Raji (cell line): Measurements from ENCODE around the gene LRRC4B.
A peak's percentile ranks its signal among the peaks of the same experiment; 100 is the strongest.

Experiments used
- POLR2A ChIP-seq: IDR thresholded peaks from 2 replicates; pipeline ENCODE4 v1.6.1; 2011; ENCODE audit warnings: low read depth, low read length, control low read depth; ENCODE audit not compliant: insufficient read depth

The LRRC4B gene

DNA sequence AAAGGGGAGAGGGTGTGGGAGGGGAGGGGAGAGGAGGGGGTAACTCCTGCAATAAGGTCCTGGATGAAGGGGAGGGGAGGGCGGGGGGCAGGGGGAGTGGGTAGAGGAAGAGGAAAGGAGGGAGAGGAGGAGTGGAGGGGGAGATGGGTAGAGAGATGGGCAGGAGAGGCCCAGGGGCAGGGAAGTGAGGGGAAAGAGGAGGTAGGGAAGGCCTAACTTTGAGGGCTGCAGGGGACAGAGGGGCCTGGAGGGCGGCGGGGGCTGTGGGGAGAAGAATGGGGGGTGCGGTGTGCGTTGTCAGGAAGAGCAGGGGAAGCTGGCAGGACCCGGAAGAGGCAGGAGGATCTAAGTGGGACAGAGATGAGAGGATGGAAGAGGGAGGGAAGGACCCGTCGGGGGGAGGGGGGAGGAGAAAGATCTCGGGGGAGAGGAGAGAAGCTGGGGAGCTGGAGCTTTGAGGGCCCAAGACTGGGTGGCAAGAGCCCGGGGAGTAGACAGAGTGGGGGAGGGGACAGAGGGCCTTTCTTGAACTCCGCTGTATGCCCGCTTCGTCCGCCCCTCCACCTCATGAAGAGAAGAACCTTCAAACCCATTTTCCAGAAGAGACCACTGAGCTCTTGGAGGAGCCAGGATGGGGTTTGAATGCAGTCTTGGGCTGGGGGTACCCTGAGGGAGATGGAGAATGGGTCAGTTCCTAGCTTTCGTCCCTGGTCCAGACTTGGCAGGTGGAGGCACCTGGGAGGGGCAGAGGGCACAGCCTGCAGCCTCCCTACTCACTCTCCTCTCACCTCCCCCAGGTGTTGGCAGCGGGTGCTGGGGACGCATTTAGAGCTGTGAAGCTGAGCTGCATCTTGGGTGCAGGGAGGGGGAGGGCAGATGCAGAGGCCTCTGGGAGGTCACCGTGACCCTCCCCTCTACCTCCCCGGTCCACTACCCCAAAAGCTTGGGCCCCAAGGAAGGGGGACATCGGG, 778 bp upstream of the LRRC4B start:
- TF ChIP-seq POLR2A = no peak

- TF ChIP-seq POLR2A = no peak
Observed at GRCh38 chr19:50567052-50567841, 988 bp downstream of the LRRC4B start.

GRCh38 chr19:50565984-50566903, 2.0 kb downstream of the LRRC4B start:
- no peak for TF ChIP-seq POLR2A

GRCh38 chr19:50564229-50565105, 3.8 kb downstream of the LRRC4B start:
- no peak for TF ChIP-seq POLR2A

DNA sequence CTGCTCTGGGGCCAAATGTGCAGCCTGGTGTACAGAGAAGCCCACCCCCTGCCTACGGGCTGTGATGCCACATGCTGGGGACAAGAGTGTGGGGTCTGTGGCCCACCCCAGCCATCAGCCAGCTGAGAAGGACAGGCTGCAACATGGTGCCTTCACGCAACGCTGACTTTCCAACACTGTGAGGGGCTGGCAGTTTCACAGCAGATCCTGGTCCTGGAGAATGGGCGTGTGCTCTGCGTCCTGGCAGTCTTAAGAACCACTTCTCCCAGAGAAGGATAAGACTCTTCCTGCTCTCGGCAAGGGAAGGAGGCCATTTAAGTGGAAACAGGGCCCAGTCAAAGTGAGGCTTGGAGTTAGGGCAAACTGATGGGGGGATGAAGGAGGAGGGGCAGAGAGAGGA, 4.6 kb downstream of the LRRC4B start:
- TF ChIP-seq POLR2A = no peak

- TF ChIP-seq POLR2A = no peak
Observed at GRCh38 chr19:50562996-50563395, 5.2 kb downstream of the LRRC4B start.

DNA sequence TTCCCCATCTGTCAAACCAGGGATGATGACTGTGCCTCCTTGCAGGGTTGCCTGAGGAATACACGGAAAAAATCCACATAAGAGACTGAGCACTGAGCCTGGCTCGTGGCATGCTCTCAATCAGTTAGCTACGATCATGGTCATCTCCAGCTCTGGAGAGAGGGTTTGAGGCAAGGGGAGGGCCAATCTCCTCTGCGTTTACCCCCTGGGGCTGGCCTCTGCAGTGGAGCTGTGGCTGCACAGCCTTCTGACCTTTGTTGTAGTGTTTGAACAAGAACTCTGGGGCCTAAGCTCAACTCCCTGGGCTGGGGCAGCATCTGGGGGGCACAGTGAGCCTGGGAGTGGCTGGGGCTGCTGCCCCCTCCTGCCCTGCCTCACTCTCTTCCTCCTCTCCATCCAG, 5.9 kb downstream of the LRRC4B start:
- TF ChIP-seq POLR2A = no peak

DNA sequence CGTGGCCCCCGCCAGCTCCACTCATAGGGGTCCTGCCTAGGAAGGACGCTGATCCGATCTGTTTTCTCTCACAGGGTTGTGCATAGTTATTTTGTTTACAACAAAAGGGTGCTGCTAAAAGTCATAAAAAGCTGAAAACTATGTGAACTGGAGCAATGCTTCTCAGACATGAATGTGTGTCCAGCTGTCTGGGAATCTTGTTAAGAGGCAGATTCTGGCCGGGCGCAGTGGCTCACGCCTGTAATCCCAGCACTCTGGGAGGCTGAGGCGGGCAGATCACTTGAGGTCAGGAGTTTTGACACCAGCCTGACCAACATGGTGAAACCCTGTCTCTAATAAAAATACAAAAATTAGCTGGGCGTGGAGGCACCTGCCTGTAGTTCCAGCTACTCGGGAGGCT, 8.6 kb downstream of the LRRC4B start:
- TF ChIP-seq POLR2A = no peak

DNA sequence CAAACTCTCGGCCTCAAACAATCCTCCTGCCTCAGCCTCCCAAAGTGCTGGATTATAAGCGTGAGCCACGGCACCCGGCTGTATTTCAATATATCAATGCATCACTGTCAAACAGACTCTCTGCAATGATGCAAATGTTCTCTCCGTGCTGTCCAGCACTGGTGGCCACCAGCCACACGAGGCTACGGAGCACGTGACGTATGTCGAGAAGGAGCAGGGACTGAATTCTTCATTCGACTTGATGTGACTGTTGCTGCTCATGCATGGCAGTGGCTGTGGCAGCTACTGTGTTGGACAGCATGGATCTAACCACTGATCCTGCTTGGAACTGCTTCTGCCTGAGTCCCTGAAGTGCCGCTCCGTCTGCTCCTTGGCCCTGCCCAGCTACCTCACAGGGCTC, 9.8 kb downstream of the LRRC4B start:
- TF ChIP-seq POLR2A = no peak

DNA sequence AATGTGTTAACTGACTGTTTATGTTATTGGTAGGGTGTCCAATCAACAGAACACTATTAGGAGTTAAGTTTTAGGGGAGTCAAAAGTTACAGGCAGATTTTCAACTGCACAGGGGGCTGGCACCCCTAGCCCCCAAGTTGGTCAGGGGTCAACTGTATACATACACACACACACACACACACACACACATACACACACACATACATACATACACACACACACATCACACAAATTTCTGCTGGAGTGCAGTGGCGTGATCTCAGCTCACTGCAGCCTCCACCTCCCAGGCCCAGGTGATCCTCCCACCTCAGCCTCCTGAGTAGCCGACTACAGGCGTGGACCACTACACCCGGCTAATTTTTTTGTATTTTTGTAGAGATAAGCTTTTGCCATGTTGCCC, 10.2 kb downstream of the LRRC4B start:
- no peak for TF ChIP-seq POLR2A

DNA sequence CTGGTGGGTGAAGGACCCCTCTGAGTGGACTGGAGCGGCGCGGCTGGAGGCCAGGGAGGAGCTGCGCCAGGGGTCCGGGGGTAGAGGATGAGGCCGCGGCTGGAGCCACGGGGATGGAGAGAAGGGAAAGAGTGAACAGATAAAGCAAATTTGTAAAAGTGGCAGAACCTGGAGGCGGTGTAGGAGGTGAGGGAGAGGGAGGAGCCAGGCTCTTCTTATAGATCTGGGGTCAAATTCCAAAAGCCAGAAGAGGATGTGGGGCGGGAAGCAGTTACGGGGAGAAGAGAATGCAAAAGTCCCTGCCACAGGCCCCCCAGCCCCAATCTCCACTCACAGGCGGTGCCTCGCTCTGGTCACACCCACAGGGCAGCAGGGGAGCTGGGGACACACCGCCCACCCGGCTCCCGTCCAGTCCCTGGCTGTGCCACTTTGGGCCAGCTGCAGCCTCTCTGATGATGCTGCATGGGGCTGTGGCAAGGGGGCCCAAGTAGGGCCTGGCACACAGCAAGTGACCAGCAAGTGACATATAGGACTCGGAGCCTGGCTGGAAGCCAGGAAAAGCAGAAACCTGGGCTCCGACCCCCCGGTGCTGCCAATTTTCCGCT, 11.1 kb downstream of the LRRC4B start:
- TF ChIP-seq POLR2A = no peak

GRCh38 chr19:50556282-50557008, 11.8 kb downstream of the LRRC4B start:
- TF ChIP-seq POLR2A = 0 out of 2 replicates have a peak, but pooled peaks have one; percentile 26
